ENCODE results near the gene LY86. TPM values are rescaled to one million over a fixed set of nuclear protein-coding genes. Genes with fewer than 3 reads are reported as not detected.

Gene LY86
- total and polyA plus RNA-seq, 7 donors = 0.18 to 1.3 (median 0.42) TPM

DNA sequence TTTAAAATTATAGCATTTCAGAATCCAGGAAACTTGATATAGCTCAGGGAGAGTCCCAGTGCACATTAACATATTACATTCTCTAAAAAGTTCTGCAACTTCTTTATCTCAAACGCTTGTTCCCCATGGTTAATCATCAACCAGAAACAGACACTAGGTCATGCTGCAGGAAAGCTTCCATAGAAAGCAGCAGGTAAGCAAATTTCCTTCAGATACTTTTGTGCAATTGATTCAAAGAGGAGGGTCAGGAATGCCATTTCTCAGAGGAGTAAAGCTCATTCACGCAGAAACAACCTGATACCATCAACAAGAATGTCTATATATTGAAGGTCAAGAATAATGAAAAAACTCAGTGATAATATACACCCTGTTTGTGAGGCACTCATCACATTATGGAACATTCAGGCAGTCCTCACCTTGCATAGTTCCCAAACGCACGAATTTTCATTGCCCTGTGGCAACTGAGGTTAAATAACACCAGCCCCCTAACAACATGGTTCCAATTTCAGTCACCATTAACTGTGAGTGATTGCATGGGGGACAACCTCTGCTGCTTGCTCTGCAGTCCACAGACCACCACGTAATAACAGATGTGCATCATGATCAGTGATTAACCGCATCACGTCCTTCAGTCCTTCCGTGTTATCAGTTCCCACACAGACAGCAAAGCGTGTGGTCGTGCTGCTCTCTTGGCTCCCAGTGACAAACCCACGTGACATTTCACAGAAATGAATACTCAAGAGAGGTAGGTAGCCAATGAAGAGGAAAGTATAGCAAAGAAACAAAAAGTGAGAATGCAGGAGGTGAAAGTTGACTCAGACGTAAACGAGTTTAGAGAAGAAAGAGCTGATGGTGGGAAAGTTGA lies 95.7 kb downstream of the LY86 start:
- intact Hi-C loops (cut with DNase I) = no loop called here
- no peaks in the 10 kb centered on the region for H3K36me3 ChIP-seq (ENCODE audit: insufficient read depth in 1 of 2, low read depth in 1 of 2)
- ATAC-seq = no peak
- no peak overlapping the region for H3K4me3 ChIP-seq
- no peaks in the 10 kb centered on the region for H3K27me3 ChIP-seq (ENCODE audit: insufficient read depth in 3 of 3, low read length in 2 of 3)
- H3K9me3 ChIP-seq = no peaks in the 10 kb centered on the region
- 50 to 58% (median 53%) methylated on average over 13 of the region's 13 CpGs for WGBS, 3 donors
- TF ChIP-seq, protein P1, sequence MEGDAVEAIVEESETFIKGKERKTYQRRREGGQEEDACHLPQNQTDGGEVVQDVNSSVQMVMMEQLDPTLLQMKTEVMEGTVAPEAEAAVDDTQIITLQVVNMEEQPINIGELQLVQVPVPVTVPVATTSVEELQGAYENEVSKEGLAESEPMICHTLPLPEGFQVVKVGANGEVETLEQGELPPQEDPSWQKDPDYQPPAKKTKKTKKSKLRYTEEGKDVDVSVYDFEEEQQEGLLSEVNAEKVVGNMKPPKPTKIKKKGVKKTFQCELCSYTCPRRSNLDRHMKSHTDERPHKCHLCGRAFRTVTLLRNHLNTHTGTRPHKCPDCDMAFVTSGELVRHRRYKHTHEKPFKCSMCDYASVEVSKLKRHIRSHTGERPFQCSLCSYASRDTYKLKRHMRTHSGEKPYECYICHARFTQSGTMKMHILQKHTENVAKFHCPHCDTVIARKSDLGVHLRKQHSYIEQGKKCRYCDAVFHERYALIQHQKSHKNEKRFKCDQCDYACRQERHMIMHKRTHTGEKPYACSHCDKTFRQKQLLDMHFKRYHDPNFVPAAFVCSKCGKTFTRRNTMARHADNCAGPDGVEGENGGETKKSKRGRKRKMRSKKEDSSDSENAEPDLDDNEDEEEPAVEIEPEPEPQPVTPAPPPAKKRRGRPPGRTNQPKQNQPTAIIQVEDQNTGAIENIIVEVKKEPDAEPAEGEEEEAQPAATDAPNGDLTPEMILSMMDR (IDR thresholded peaks at IDR 0.05) = no peak
- no peak overlapping the region for H3K27ac ChIP-seq
- no peak for DNase-seq
- peaks cover 19% of the 10 kb centered on the region for H3K4me1 ChIP-seq

DNA sequence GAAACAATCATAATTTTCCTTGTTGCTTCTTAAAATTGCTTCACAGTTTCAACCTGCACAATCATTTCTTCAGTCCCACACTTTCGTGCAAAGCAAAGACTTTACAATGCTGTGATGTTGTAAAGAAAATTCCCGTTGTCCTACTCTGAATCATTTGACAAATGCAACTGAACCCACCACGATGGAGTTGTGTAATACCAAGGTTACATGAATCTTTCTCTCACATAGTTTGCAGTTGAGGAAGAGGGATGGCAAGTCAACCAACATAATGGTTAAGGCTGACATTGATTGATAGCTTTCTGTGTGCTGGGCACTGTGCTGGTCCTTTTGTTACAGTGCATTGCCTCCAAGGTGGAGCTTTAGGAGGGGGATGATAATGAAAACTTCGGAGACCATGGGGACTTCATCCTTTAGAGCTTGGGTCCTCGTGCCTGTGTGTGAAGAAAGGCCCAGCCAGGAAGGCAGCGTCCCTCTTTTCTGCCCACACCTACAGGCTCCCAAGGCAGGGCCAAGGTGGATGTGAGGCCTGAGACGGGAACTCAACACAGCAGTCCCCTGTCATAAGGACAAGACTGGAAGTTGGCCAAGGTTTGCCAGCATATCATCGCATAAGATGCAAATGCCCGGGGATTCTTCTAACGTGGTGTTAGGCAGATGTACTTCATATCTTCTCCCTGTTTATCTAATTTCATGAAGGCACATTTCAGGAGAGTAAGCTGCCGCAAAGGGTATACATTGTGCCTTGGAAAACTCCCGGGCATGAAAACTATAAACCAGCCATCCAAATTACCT lies 96.9 kb downstream of the LY86 start:
- 77 to 85% (median 82%) methylated on average over 11 to 12 of the region's 12 CpGs for WGBS, 3 donors
- H3K27ac ChIP-seq = no peak overlapping the region
- H3K27me3 ChIP-seq (ENCODE audit: insufficient read depth in 3 of 3, low read length in 2 of 3) = no peaks in the 10 kb centered on the region
- H3K9me3 ChIP-seq = no peaks in the 10 kb centered on the region
- DNase-seq = no peak
- no peak overlapping the region for H3K4me3 ChIP-seq
- TF ChIP-seq, protein P1 (IDR thresholded peaks at IDR 0.05) = no peak
- no peak for ATAC-seq
- intact Hi-C loops (cut with DNase I) = no loop called here
- H3K36me3 ChIP-seq (ENCODE audit: insufficient read depth in 1 of 2, low read depth in 1 of 2) = no peaks in the 10 kb centered on the region
- H3K4me1 ChIP-seq = peaks cover 23% of the 10 kb centered on the region

- WGBS, 3 donors = 84 to 93% (median 91%) methylated on average over 7 of the region's 7 CpGs
- Histone ChIP-seq H3K36me3 (ENCODE audit: insufficient read depth in 1 of 2, low read depth in 1 of 2) (no peaks in the 10 kb centered on the region), H3K27ac (peak overlapping the region; percentile 75), H3K27me3 (ENCODE audit: insufficient read depth in 3 of 3, low read length in 2 of 3) (no peaks in the 10 kb centered on the region), H3K4me1 (peaks cover 23% of the 10 kb centered on the region), H3K4me3 (peak overlapping the region; percentile 64), H3K9me3 (no peaks in the 10 kb centered on the region)
- intact Hi-C loops (cut with DNase I) = no loop called here
- TF ChIP-seq, protein P1 (IDR thresholded peaks at IDR 0.05) = no peak
- ATAC-seq (no peak), DNase-seq (no peak)
Observed at GRCh38 chr6:6686176-6686575, 97.7 kb downstream of the LY86 start.

GRCh38 chr6:6686748-6687601 lies 98.5 kb downstream of the LY86 start:
- Histone ChIP-seq H3K27me3 (ENCODE audit: insufficient read depth in 3 of 3, low read length in 2 of 3) (peaks cover 0 to 1% (median 0%) of the 10 kb centered on the region in 3 donors), H3K9me3 (no peaks in the 10 kb centered on the region), H3K4me1 (peaks cover 23% of the 10 kb centered on the region), H3K4me3 (peak overlapping the region; percentile 64), H3K27ac (peak overlapping the region; percentile 79), H3K36me3 (ENCODE audit: insufficient read depth in 1 of 2, low read depth in 1 of 2) (no peaks in the 10 kb centered on the region)
- ATAC-seq = peak; percentile 95 to 96 (median 95)
- intact Hi-C loops (cut with DNase I) = no loop called here
- peak; percentile 85 to 95 for DNase-seq
- WGBS, 3 donors = 28 to 38% (median 33%) methylated on average over 24 to 26 of the region's 26 CpGs
- TF ChIP-seq, protein P1 (IDR thresholded peaks at IDR 0.05) = no peak

Measured in psoas muscle (tissue), 8 donors.